OCI-LY3 (cell line): ENCODE data around the gene TMCC2.

ENCODE experiments used
- EZH2phosphoT487 ChIP-seq: fragments of 200-600 bp; shearing (Covaris generic); IDR thresholded peaks from 2 replicates; pipeline ENCODE4 v1.6.1; 2018; ENCODE audit warnings: antibody characterized with exemption, mixed run types, low read depth
- TF ChIP-seq, protein P1 (sequence below): fragments of 200-600, 300-600 bp; sonication (generic); IDR thresholded peaks from 2 replicates; pipeline ENCODE4 v1.5.1; 2014; ENCODE audit warnings: antibody characterized with exemption, low read length, low read depth

DNA sequence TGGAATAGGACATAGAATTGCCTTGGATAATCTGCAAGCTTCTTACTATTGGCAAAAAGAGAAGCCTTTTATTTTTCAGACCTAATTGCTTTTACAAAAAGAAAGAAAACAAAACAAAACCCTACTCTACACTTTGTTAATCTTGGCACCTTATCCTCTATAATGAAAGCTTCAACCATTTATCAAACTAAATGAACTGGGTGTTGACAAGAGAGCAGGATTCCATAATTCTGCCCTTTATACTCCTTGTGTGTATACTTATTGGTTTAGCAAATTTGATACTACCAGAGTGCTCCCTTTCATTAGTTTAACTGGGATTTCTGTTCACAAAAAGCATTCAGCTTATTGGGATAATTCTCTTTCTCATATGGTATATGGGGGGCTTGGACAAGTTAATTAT, 3.0 kb upstream of the TMCC2 start:
- TF ChIP-seq, protein P1, sequence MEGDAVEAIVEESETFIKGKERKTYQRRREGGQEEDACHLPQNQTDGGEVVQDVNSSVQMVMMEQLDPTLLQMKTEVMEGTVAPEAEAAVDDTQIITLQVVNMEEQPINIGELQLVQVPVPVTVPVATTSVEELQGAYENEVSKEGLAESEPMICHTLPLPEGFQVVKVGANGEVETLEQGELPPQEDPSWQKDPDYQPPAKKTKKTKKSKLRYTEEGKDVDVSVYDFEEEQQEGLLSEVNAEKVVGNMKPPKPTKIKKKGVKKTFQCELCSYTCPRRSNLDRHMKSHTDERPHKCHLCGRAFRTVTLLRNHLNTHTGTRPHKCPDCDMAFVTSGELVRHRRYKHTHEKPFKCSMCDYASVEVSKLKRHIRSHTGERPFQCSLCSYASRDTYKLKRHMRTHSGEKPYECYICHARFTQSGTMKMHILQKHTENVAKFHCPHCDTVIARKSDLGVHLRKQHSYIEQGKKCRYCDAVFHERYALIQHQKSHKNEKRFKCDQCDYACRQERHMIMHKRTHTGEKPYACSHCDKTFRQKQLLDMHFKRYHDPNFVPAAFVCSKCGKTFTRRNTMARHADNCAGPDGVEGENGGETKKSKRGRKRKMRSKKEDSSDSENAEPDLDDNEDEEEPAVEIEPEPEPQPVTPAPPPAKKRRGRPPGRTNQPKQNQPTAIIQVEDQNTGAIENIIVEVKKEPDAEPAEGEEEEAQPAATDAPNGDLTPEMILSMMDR = no peak
- no peak for TF ChIP-seq EZH2phosphoT487
